HG03469 (cell line): ENCODE measurements around the gene LRRC57.
"Not testable (repeated sequence)": the region's sequence is repeated elsewhere in the genome, so short reads cannot be mapped to it uniquely, and the experiment has no call there.

Experiments used
- ATAC-seq: cut with Tn5 transposase; IDR thresholded peaks from one replicate; pipeline ENCODE4 v1.9.1; 2021; ENCODE audit warnings: mild to moderate bottlenecking, moderate library complexity, moderate number of reproducible peaks; ENCODE audit not compliant: unreplicated experiment

Gene LRRC57

GRCh38 chr15:42548249-42549031 is at the start of gene LRRC57, which contains the start of gene HAUS2:
Gene LRRC57, minus strand, starts transcription at chr15:42548793. Its CDS starts 359 bp downstream, at chr15:42548434.
Gene HAUS2, plus strand, starts transcription at chr15:42548838. Its CDS starts 35 bp downstream, at chr15:42548873.
- ATAC-seq: no peak

GRCh38 chr15:42595626-42596240 is 47.1 kb upstream of the LRRC57 start:
- ATAC-seq: no peak

- no peak for ATAC-seq
Measured at GRCh38 chr15:42594095-42594494, 45.5 kb upstream of the LRRC57 start.

GRCh38 chr15:42593143-42593542 is 44.5 kb upstream of the LRRC57 start:
- ATAC-seq: no peak

GRCh38 chr15:42592716-42593115 is 44.1 kb upstream of the LRRC57 start:
- no peak for ATAC-seq

- ATAC-seq: no peak
Measured at GRCh38 chr15:42591238-42591934, 42.8 kb upstream of the LRRC57 start.

- ATAC-seq: no peak
Measured at GRCh38 chr15:42590619-42591237, 42.1 kb upstream of the LRRC57 start.

- no peak for ATAC-seq
Measured at GRCh38 chr15:42584031-42584765, 35.6 kb upstream of the LRRC57 start.

GRCh38 chr15:42582569-42583375 is 34.2 kb upstream of the LRRC57 start:
- no peak for ATAC-seq

GRCh38 chr15:42581272-42581730 is 32.7 kb upstream of the LRRC57 start:
- no peak for ATAC-seq

GRCh38 chr15:42578984-42579537 is 30.5 kb upstream of the LRRC57 start:
- ATAC-seq: no peak

- ATAC-seq: no peak
Measured at GRCh38 chr15:42577514-42578031, 29.0 kb upstream of the LRRC57 start.

GRCh38 chr15:42576776-42577175 is 28.2 kb upstream of the LRRC57 start:
- ATAC-seq: no peak

- no peak for ATAC-seq
Measured at GRCh38 chr15:42576040-42576594, 27.5 kb upstream of the LRRC57 start.

- peak; percentile 77 for ATAC-seq
Measured at GRCh38 chr15:42575188-42576039, 26.8 kb upstream of the LRRC57 start, which contains the start of gene STARD9. Gene STARD9, plus strand, starts transcription at chr15:42575606. Its CDS starts 110 bp downstream, at chr15:42575716.

GRCh38 chr15:42558739-42559138 is 10.1 kb upstream of the LRRC57 start:
- ATAC-seq: no peak

GRCh38 chr15:42556550-42557207 is 8.1 kb upstream of the LRRC57 start:
- not testable (repeated sequence) for ATAC-seq
